ENCODE measurements around the gene BTD. TPM values are rescaled to one million over a fixed set of nuclear protein-coding genes. Genes with fewer than 3 reads are reported as not detected.

Gene BTD
- total RNA-seq, 4 donors from 2014 or later = 17.0 to 49.4 (median 41.6) TPM

GRCh38 chr3:15562560-15562959 lies 39.0 kb upstream of the BTD start:
- no peak for TF ChIP-seq CTCF (IDR thresholded peaks at IDR 0.05)
- ATAC-seq (ENCODE audit: low FRiP score) = no peak
- DNase-seq (ENCODE audit: low spot score) = no peak

- DNase-seq (ENCODE audit: low spot score) = no peak
- no peak for ATAC-seq (ENCODE audit: low FRiP score)
- TF ChIP-seq CTCF (IDR thresholded peaks at IDR 0.05) = no peak
Measured at GRCh38 chr3:15563190-15563589, 38.4 kb upstream of the BTD start.

- no peak for TF ChIP-seq CTCF (IDR thresholded peaks at IDR 0.05)
- DNase-seq (ENCODE audit: low spot score) (no peak), ATAC-seq (ENCODE audit: low FRiP score) (no peak)
Measured at GRCh38 chr3:15572138-15572537, 29.4 kb upstream of the BTD start.

- ATAC-seq (ENCODE audit: low FRiP score) = no peak
- no peak for TF ChIP-seq CTCF (IDR thresholded peaks at IDR 0.05)
- DNase-seq (ENCODE audit: low spot score) = no peak
Measured at GRCh38 chr3:15575446-15575845, 26.1 kb upstream of the BTD start.

GRCh38 chr3:15576475-15576874 lies 25.1 kb upstream of the BTD start:
- ATAC-seq (ENCODE audit: low FRiP score) (no peak), DNase-seq (ENCODE audit: low spot score) (no peak)
- no peak for TF ChIP-seq CTCF (IDR thresholded peaks at IDR 0.05)

GRCh38 chr3:15578289-15578867 lies 23.2 kb upstream of the BTD start:
- no peak for DNase-seq (ENCODE audit: low spot score)
- peak; percentile 75 for ATAC-seq (ENCODE audit: low FRiP score)
- TF ChIP-seq CTCF (IDR thresholded peaks at IDR 0.05) = no peak

- ATAC-seq (ENCODE audit: low FRiP score) = no peak
- no peak for TF ChIP-seq CTCF (IDR thresholded peaks at IDR 0.05)
- no peak for DNase-seq (ENCODE audit: low spot score)
Measured at GRCh38 chr3:15579051-15579450, 22.5 kb upstream of the BTD start.
